GM12873 (cell line): ENCODE results near the gene CFTR.
A peak's percentile ranks its signal among the peaks of the same experiment; 100 is the strongest.

Experiments used
- CTCF ChIP-seq: IDR thresholded peaks from 2 replicates; pipeline ENCODE4 v1.5.1; 2012; ENCODE audit warnings: low read depth, mild to moderate bottlenecking, moderate library complexity, low read length, control low read depth; ENCODE audit not compliant: insufficient read depth; ENCODE audit errors: missing control alignments

The CFTR gene

GRCh38 chr7:117698018-117698417 is 218.2 kb downstream of the CFTR start:
- TF ChIP-seq CTCF, result no peak

GRCh38 chr7:117704063-117704462 is 224.2 kb downstream of the CFTR start:
- no peak for TF ChIP-seq CTCF

DNA sequence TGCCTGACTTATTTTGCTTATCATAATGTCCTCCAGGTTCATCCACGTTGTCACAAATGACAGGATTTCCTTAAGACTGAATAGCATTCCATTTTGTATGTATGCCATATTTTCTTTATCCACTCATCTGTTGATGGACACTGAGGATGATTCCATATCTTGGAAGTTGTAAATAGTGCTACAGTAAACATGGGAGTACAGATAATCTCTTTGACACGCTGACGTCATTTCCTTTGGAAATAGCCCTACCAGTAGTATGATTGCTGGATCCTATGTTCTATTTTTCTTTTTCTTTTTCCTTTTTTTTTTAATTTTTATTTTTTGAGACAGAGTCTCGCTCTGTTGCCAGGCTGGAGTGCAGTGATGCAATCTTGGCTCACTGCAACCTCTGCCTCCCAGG is 225.8 kb downstream of the CFTR start:
- TF ChIP-seq CTCF, result no peak

- TF ChIP-seq CTCF, result no peak
These were observed 226.4 kb downstream of the CFTR start for GRCh38 chr7:117706210-117706609.

GRCh38 chr7:117707080-117707479 is 227.3 kb downstream of the CFTR start:
- TF ChIP-seq CTCF, result no peak

DNA sequence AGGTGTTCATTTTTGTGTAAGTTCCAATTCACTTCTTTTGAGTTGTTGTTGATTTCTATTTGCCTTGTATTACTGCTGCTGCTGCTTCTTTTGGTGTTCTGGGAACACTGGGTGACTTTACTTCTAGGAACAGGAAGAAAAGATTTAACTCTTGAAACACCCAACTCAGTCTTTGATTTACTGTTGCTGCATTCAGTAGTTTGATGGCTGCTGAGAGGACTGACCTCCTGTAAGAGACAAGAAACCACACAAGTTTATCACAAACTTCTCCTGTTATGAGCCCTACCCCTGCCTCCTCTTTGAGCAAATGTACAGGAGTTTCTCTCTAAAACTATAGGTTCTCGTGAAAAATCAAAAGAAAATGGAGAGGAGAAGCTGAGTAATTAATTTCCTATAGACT is 231.7 kb downstream of the CFTR start:
- TF ChIP-seq CTCF, result no peak

DNA sequence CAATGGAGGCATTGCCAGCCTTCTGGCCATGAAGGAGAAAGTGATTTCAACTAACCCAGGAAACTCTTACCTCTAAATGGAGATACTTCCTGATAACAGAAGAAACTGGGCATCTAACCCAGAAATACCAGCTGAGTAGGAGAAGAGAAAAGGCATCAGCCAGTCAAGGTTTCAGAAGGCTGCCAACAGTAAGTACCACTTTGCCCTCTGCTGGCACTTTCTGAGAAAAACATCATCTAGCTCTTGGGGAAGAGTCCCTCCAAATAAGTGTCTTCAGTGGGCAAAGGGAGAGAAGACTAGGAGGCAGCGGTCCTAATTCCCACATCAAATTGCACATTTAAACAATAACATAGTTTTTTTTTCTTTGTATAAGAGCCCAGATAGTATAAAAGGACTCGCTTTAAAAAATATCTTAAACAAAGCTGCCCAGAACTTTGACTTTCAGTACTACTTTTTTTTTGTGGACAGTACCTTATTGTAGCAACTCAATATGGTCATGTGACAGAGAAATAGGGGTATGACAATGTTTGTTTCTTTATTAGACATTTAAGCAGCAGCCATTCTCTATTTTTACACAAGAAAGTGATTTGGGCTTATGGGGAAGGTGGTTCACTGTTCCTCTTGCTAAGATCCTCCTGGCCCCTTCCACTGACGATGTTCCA is 236.1 kb downstream of the CFTR start:
- peak; percentile 66 for TF ChIP-seq CTCF
